Naive thymus-derived CD4-positive, alpha-beta T cell (primary cell): ENCODE data around the gene PINLYP. TPM values are rescaled to one million over a fixed set of nuclear protein-coding genes. Genes with fewer than 3 reads are reported as not detected.
"Not testable (repeated sequence)": the region's sequence is repeated elsewhere in the genome, so short reads cannot be mapped to it uniquely, and the experiment has no call there.

Experiments used
- ATAC-seq: fragments of 150-1000 bp; cut with Tn5 transposase; 2 replicates; pipeline ENCODE4 v1.10.0; 2021; ENCODE audit warnings: mild to moderate bottlenecking, moderate library complexity
- CTCF ChIA-PET: fragments of 350-600 bp; sonication (Branson Sonifier 250); formaldehyde crosslinking; loops from one replicate; lab custom pipeline; 2021; ENCODE audit warnings: antibody characterized with exemption; lab: Charles Lee
- POLR2A ChIA-PET: fragments of 350-600 bp; sonication (Branson Sonifier 250); formaldehyde crosslinking; loops from one replicate; lab custom pipeline; 2021; ENCODE audit warnings: antibody characterized with exemption, inconsistent platforms; lab: Charles Lee
- DNase-seq, 9 donors: peaks; one replicate each; pipeline versions ENCODE4 v3.0.0 to v3.0.0-alpha.2; 2020 to 2022; ENCODE audit warnings: mixed read lengths in 1 of 9
- H3K27ac ChIP-seq: one replicate; pipeline ENCODE4 v1.7.0; 2013; ENCODE audit warnings: mild to moderate bottlenecking, low read depth, low read length, moderate library complexity
- H3K27me3 ChIP-seq, 2 donors: one replicate each; pipeline ENCODE4 v1.7.0; 2013; ENCODE audit warnings: low read length in 2 of 2, mild to moderate bottlenecking in 2 of 2, moderate library complexity in 2 of 2; ENCODE audit not compliant: control insufficient read depth in 2 of 2, insufficient read depth in 2 of 2
- H3K36me3 ChIP-seq, 3 experiments: 1 replicate in 2 of 3; 2 replicates in 1 of 3; pipeline ENCODE4 v1.7.0; 2013; ENCODE audit warnings: low read length in 3 of 3, mild to moderate bottlenecking in 3 of 3, moderate library complexity in 1 of 3; ENCODE audit not compliant: insufficient read depth in 3 of 3, control insufficient read depth in 2 of 3
- H3K4me1 ChIP-seq, 2 donors: one replicate each; pipeline ENCODE4 v1.7.0; 2013; ENCODE audit warnings: low read length in 2 of 2, mild to moderate bottlenecking in 2 of 2, moderate library complexity in 1 of 2; ENCODE audit not compliant: control insufficient read depth in 2 of 2, insufficient read depth in 2 of 2
- H3K4me3 ChIP-seq: 2 replicates; pipeline ENCODE4 v1.7.0; 2013; ENCODE audit warnings: mild to moderate bottlenecking, low read length
- H3K9me3 ChIP-seq, 3 experiments: 1 replicate in 2 of 3; 2 replicates in 1 of 3; pipeline ENCODE4 v1.7.0; 2013; ENCODE audit warnings: low read length in 3 of 3; ENCODE audit not compliant: control insufficient read depth in 2 of 3
- H3K27ac Mint-ChIP-seq, 9 donors: one replicate each; pipeline ENCODE4 v1.8.0; 2020 to 2022; ENCODE audit warnings: mixed read lengths in 9 of 9, mild to moderate bottlenecking in 8 of 9, moderate library complexity in 5 of 9, inconsistent platforms in 2 of 9
- H3K27me3 Mint-ChIP-seq, 5 donors: one replicate each; pipeline ENCODE4 v1.8.0; 2021 to 2022; ENCODE audit warnings: mixed read lengths in 5 of 5, mild to moderate bottlenecking in 1 of 5
- H3K36me3 Mint-ChIP-seq, 5 donors: one replicate each; pipeline ENCODE4 v1.8.0; 2020 to 2022; ENCODE audit warnings: mixed read lengths in 5 of 5, mild to moderate bottlenecking in 3 of 5, inconsistent platforms in 1 of 5
- H3K4me1 Mint-ChIP-seq, 7 donors: one replicate each; pipeline ENCODE4 v1.8.0; 2020 to 2022; ENCODE audit warnings: mixed read lengths in 7 of 7, mild to moderate bottlenecking in 3 of 7, inconsistent platforms in 1 of 7
- H3K4me3 Mint-ChIP-seq, 10 donors: one replicate each; pipeline ENCODE4 v1.8.0; 2020 to 2022; ENCODE audit warnings: mild to moderate bottlenecking in 10 of 10, mixed read lengths in 10 of 10, moderate library complexity in 6 of 10, inconsistent platforms in 2 of 10
- H3K9me3 Mint-ChIP-seq, 11 donors: one replicate each; pipeline ENCODE4 v1.8.0; 2020 to 2022; ENCODE audit warnings: mixed read lengths in 11 of 11, mild to moderate bottlenecking in 4 of 11, inconsistent platforms in 1 of 11, moderate library complexity in 1 of 11
- intact Hi-C, 2 donors: fragments of 100-400 bp; cut with micrococcal nuclease; formaldehyde crosslinking; loops; one replicate each; pipeline ENCODE4 v1.15.1; 2023
- polyA plus RNA-seq, 2 donors: library from polyadenylated mRNA; unstranded; fragments of 300-500 nt; fragmentation: Illumina TruSeq; gene quantifications; one replicate each; pipeline ENCODE4 v1.2.3, GENCODE V29; 2021
- total RNA-seq, 6 experiments: library from RNA in 5 of 6; stranded (reverse) in 5 of 6; gene quantifications; 1 replicate in 5 of 6; 2 replicates in 1 of 6; pipeline ENCODE4 v1.2.3 and lab custom pipeline; 2021 to 2026

Gene PINLYP
- total and polyA plus RNA-seq, 7 experiments from 2014 or later = 0.27 to 5.8 (median 0.54) TPM; not detected in 1

GRCh38 chr19:43581467-43581866, 5.9 kb downstream of the PINLYP start:
- peaks cover 7 to 44% (median 24%) of the 10 kb centered on the region in 7 donors for H3K4me1 Mint-ChIP-seq
- H3K9me3 ChIP-seq = no peaks in the 10 kb centered on the region

DNA sequence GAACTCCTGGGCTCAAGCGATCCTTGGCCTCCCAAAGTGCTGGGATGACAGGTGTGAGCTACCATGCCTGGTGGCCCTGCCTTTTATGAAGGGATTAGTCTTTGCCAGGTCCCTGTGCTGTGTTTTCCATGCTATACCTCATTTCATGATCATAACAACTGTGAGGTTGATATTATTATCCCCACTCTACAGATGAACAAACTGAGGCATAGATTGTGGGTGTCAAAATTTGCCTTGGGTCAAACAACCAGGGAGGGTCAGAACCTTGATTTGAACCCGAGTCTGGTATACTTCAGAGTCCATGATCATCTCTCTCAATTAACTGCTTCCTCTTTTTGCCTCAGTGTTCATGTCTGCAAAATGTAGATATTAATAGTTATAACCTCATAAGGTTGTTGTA, 6.9 kb downstream of the PINLYP start:
- Mint-ChIP-seq H3K4me1 (peaks cover 7 to 44% (median 15%) of the 10 kb centered on the region in 7 donors), H3K27ac (no peak overlapping the region), H3K9me3 (no peaks in the 10 kb centered on the region), H3K27me3 (peaks cover 0 to 5% (median 0%) of the 10 kb centered on the region in 5 donors), H3K36me3 (peaks cover 0 to 11% (median 0%) of the 10 kb centered on the region in 5 donors), H3K4me3 (no peak overlapping the region)
- H3K27ac ChIP-seq = no peak overlapping the region
- CTCF ChIA-PET = no interaction called here
- no peaks in the 10 kb centered on the region for H3K36me3 ChIP-seq
- ATAC-seq (no peak), DNase-seq (no peak)
- peaks cover 0 to 4% of the 10 kb centered on the region in 2 donors for H3K4me1 ChIP-seq
- H3K9me3 ChIP-seq = no peaks in the 10 kb centered on the region
- H3K27me3 ChIP-seq = no peaks in the 10 kb centered on the region
- intact Hi-C loops = no loop called here
- POLR2A ChIA-PET = no interaction called here
- no peak overlapping the region for H3K4me3 ChIP-seq

More at GRCh38 chr19:43581467-43581866, 5.9 kb downstream of the PINLYP start:
- intact Hi-C loops = no loop called here
- H3K27ac ChIP-seq = no peak overlapping the region
- ChIA-PET POLR2A (no interaction called here), CTCF (interaction anchor here (0.6 kb wide), 1 partner anchor 53 kb away, joined by 3 read pairs; no protein-coding TSS in a partner anchor)
- no peaks in the 10 kb centered on the region for H3K27me3 ChIP-seq
- DNase-seq = no peak
- Mint-ChIP-seq H3K36me3 (peaks cover 0 to 11% (median 0%) of the 10 kb centered on the region in 5 donors), H3K9me3 (no peaks in the 10 kb centered on the region), H3K27ac (peak overlapping the region in 5 of 9 donors; percentile 8 to 92 (median 53)), H3K27me3 (peaks cover 0 to 5% (median 0%) of the 10 kb centered on the region in 5 donors), H3K4me3 (peak overlapping the region in 2 of 10 donors; percentile 12 to 84)
- no peaks in the 10 kb centered on the region for H3K36me3 ChIP-seq
- H3K4me3 ChIP-seq = no peak overlapping the region
- ATAC-seq = no peak
- H3K4me1 ChIP-seq = peaks cover 0 to 4% of the 10 kb centered on the region in 2 donors

DNA sequence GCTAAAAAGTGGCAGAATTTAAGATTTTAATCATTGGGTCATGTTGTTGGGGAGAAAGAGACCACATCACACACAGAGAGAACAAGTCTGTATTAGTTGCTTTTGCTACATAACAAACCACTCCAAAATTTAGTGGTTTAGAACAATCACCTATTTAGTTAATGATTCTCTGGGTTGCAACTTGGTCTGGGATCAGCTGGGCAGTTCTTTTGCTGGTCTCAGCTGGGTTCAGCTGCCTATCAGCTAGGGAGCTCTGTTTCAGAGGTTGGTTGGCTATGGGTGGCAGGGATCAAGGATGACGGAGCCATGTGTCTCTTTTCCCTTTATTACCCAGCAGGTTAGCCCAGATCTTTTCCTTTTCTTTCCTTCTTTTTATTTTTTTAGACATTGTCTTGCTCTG, 8.9 kb downstream of the PINLYP start:
- H3K27me3 Mint-ChIP-seq = no peaks in the 10 kb centered on the region
- Histone ChIP-seq H3K4me1 (peaks cover under 1 to 4% of the 10 kb centered on the region in 2 donors), H3K4me3 (no peak overlapping the region), H3K36me3 (no peaks in the 10 kb centered on the region), H3K27me3 (no peaks in the 10 kb centered on the region), H3K27ac (no peak overlapping the region), H3K9me3 (no peaks in the 10 kb centered on the region)
- ATAC-seq = no peak
- peaks cover 8 to 38% (median 18%) of the 10 kb centered on the region in 7 donors for H3K4me1 Mint-ChIP-seq
- H3K27ac Mint-ChIP-seq = peak overlapping the region in 4 of 9 donors; percentile 52 to 88 (median 80)
- H3K9me3 Mint-ChIP-seq = no peaks in the 10 kb centered on the region
- peaks cover 0 to 7% (median 0%) of the 10 kb centered on the region in 5 donors for H3K36me3 Mint-ChIP-seq
- ChIA-PET CTCF (interaction anchor here (1.1 to 1.2 kb wide), 2 partner anchors 11 to 22 kb away, joined by 4 read pairs; partner anchors contain the start of genes IRGQ and ZNF576), POLR2A (no interaction called here)
- intact Hi-C loops = no loop called here
- H3K4me3 Mint-ChIP-seq = no peak overlapping the region
- no peak for DNase-seq

- Mint-ChIP-seq H3K27ac (no peak overlapping the region), H3K4me1 (peaks cover 6 to 38% (median 19%) of the 10 kb centered on the region in 7 donors), H3K9me3 (no peaks in the 10 kb centered on the region), H3K4me3 (no peak overlapping the region), H3K36me3 (peaks cover 0 to 13% (median 8%) of the 10 kb centered on the region in 5 donors), H3K27me3 (no peaks in the 10 kb centered on the region)
- H3K4me3 ChIP-seq = no peak overlapping the region
- intact Hi-C loops = no loop called here
- ChIA-PET CTCF (no interaction called here), POLR2A (interaction anchor here (0.8 kb wide), 1 partner anchor 10 kb away, joined by 3 read pairs; the partner anchor contains the start of genes IRGQ and ZNF576)
- no peaks in the 10 kb centered on the region for H3K27me3 ChIP-seq
- H3K4me1 ChIP-seq = peaks cover 4 to 7% of the 10 kb centered on the region in 2 donors
- H3K36me3 ChIP-seq = no peaks in the 10 kb centered on the region
- ATAC-seq = no peak
- no peaks in the 10 kb centered on the region for H3K9me3 ChIP-seq
- H3K27ac ChIP-seq = no peak overlapping the region
- no peak for DNase-seq
Measured at GRCh38 chr19:43586346-43586745, 10.7 kb downstream of the PINLYP start.

- H3K4me3 Mint-ChIP-seq, H3K9me3 ChIP-seq, H3K4me1 ChIP-seq, H3K27ac ChIP-seq, H3K27me3 ChIP-seq, H3K9me3 Mint-ChIP-seq, H3K4me3 ChIP-seq, H3K27ac Mint-ChIP-seq, DNase-seq, POLR2A ChIA-PET, ATAC-seq, intact Hi-C loops, H3K27me3 Mint-ChIP-seq, H3K36me3 ChIP-seq, CTCF ChIA-PET: not testable (repeated sequence)
- peaks cover 6 to 31% (median 16%) of the 10 kb centered on the region in 7 donors for H3K4me1 Mint-ChIP-seq
- peaks cover 0 to 13% (median 8%) of the 10 kb centered on the region in 5 donors for H3K36me3 Mint-ChIP-seq
Measured at GRCh38 chr19:43587029-43587428, 11.4 kb downstream of the PINLYP start.

DNA sequence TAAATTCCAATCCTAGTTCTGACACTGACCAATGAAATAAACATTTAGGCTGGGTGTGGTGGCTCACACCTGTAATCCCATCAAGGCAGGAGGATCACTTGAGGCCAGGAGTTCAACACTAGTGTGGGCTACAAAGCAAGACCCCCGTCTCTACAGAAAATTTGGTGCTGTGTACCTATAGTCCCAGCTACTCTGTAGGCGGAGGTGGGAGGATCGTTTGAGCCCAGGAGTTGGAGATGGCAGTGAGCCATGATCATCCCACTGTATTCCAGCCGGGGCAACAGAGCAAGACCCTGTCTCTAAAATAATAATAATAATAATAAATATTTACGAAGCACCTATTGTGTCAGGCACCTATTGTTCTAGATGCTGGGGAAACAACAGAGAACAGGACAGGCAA, 13.7 kb downstream of the PINLYP start:
- peak overlapping the region in 1 of 10 donors; percentile 2 for H3K4me3 Mint-ChIP-seq
- DNase-seq = no peak
- ATAC-seq = no peak
- ChIA-PET POLR2A (interaction anchor here (1.1 to 1.3 kb wide), 2 partner anchors 9 to 150 kb away, joined by 3 read pairs; no protein-coding TSS in a partner anchor), CTCF (interaction anchor here (0.6 to 1.2 kb wide), 3 partner anchors 15 to 507 kb away, joined by 3 to 4 read pairs (median 3); partner anchors contain the start of gene PSG2)
- H3K36me3 Mint-ChIP-seq = peaks cover 0 to 16% (median 12%) of the 10 kb centered on the region in 5 donors
- no peaks in the 10 kb centered on the region for H3K27me3 ChIP-seq
- peaks cover 2 to 7% of the 10 kb centered on the region in 2 donors for H3K4me1 ChIP-seq
- H3K27ac ChIP-seq = no peak overlapping the region
- H3K9me3 Mint-ChIP-seq = no peaks in the 10 kb centered on the region
- H3K27ac Mint-ChIP-seq = peak overlapping the region in 5 of 9 donors; percentile 23 to 88 (median 76)
- peaks cover 0 to 21% (median 0%) of the 10 kb centered on the region in 3 experiments for H3K36me3 ChIP-seq
- intact Hi-C loops = no loop called here
- H3K9me3 ChIP-seq = no peaks in the 10 kb centered on the region
- H3K4me1 Mint-ChIP-seq = peaks cover 13 to 32% (median 25%) of the 10 kb centered on the region in 7 donors
- H3K27me3 Mint-ChIP-seq = no peaks in the 10 kb centered on the region
- H3K4me3 ChIP-seq = no peak overlapping the region
